Kidney epithelial cell (primary cell): ENCODE results near the gene DTNB. TPM values are rescaled to one million over a fixed set of nuclear protein-coding genes. Genes with fewer than 3 reads are reported as not detected.
"Not testable (repeated sequence)": the region's sequence is repeated elsewhere in the genome, so short reads cannot be mapped to it uniquely, and the experiment has no call there.

Experiments
- DNase-seq: peaks from one replicate; pipeline ENCODE4 v3.0.0-alpha.2; 2010; ENCODE audit warnings: low read depth
- H3K27me3 ChIP-seq: 2 replicates; pipeline ENCODE4 v1.6.0; 2011; ENCODE audit warnings: low read length; ENCODE audit not compliant: control insufficient read depth, insufficient read depth
- H3K36me3 ChIP-seq: 2 replicates; pipeline ENCODE4 v1.5.1; 2011; ENCODE audit warnings: low read length; ENCODE audit not compliant: control insufficient read depth, insufficient read depth
- H3K4me3 ChIP-seq: 2 replicates; pipeline ENCODE4 v1.5.1; 2011; ENCODE audit warnings: low read depth, mild to moderate bottlenecking, control low read depth, low read length
- CTCF ChIP-seq: IDR thresholded peaks from 2 replicates; pipeline ENCODE4 v1.5.1; 2011; ENCODE audit warnings: mild to moderate bottlenecking, moderate library complexity, low read length, control low read depth, inconsistent platforms; ENCODE audit not compliant: insufficient read depth, poor library complexity, severe bottlenecking
- total RNA-seq: library from RNA; depleted of rRNA; stranded (reverse); fragments of >200 nt; gene quantifications from 2 replicates; pipeline ENCODE4 v1.2.3, GENCODE V29; 2015

DTNB gene
- total RNA-seq, 1 donor from 2014 or later, result 16.9 TPM

- no peaks in the 10 kb centered on the region for H3K36me3 ChIP-seq
- no peak for DNase-seq
- H3K4me3 ChIP-seq, result no peak overlapping the region
- no peaks in the 10 kb centered on the region for H3K27me3 ChIP-seq
- no peak for TF ChIP-seq CTCF
Measured at GRCh38 chr2:25418944-25419677, 254.3 kb downstream of the DTNB start.

GRCh38 chr2:25417715-25418369 is 255.5 kb downstream of the DTNB start:
- Histone ChIP-seq H3K27me3 (no peaks in the 10 kb centered on the region), H3K36me3 (no peaks in the 10 kb centered on the region), H3K4me3 (no peak overlapping the region)
- no peak for DNase-seq
- TF ChIP-seq CTCF, result no peak

GRCh38 chr2:25416674-25417073 is 256.7 kb downstream of the DTNB start:
- H3K36me3 ChIP-seq, result no peaks in the 10 kb centered on the region
- no peak overlapping the region for H3K4me3 ChIP-seq
- TF ChIP-seq CTCF, result no peak
- no peak for DNase-seq
- no peaks in the 10 kb centered on the region for H3K27me3 ChIP-seq

- no peak overlapping the region for H3K4me3 ChIP-seq
- no peaks in the 10 kb centered on the region for H3K27me3 ChIP-seq
- no peak for TF ChIP-seq CTCF
- no peak for DNase-seq
- no peaks in the 10 kb centered on the region for H3K36me3 ChIP-seq
Measured at GRCh38 chr2:25414781-25415180, 258.6 kb downstream of the DTNB start.

GRCh38 chr2:25413409-25413808 is 260.0 kb downstream of the DTNB start:
- DNase-seq, H3K36me3 ChIP-seq, H3K27me3 ChIP-seq, H3K4me3 ChIP-seq: not testable (repeated sequence)

GRCh38 chr2:25411753-25412152 is 261.6 kb downstream of the DTNB start:
- no peak for TF ChIP-seq CTCF
- DNase-seq, result no peak
- Histone ChIP-seq H3K27me3 (no peaks in the 10 kb centered on the region), H3K36me3 (no peaks in the 10 kb centered on the region), H3K4me3 (no peak overlapping the region)
